A549 (cell line): ENCODE data around the gene MARCHF4.

Source experiments
- BHLHE40 ChIP-seq: IDR thresholded peaks from 2 replicates; pipeline ENCODE4 v1.6.1; 2012; ENCODE audit warnings: low read depth, low read length, inconsistent platforms
- HEYL ChIP-seq: fragments of 250-450 bp; sonication (Bioruptor Pico); IDR thresholded peaks from 2 replicates; pipeline ENCODE4 v1.8.0; 2021; ENCODE audit warnings: mild to moderate bottlenecking, moderate library complexity
- HOXB5 ChIP-seq: fragments of 250-450 bp; sonication (Bioruptor Pico); IDR thresholded peaks from 2 replicates; pipeline ENCODE4 v1.5.0; 2020; ENCODE audit warnings: mild to moderate bottlenecking, moderate library complexity
- JUN ChIP-seq, 2 experiments: fragments of >200 bp; sonication (Bioruptor Twin); formaldehyde crosslinking; IDR thresholded peaks; 2 replicates in 1 of 2; 3 replicates in 1 of 2; pipeline ENCODE4 v1.6.1; 2016 to 2017
- MYC ChIP-seq: IDR thresholded peaks from 2 replicates; pipeline ENCODE4 v1.6.1; 2012; ENCODE audit warnings: mild to moderate bottlenecking, inconsistent platforms, low read length, improper control_type of control experiment, borderline replicate concordance
- POLR2A ChIP-seq: IDR thresholded peaks from 2 replicates; pipeline ENCODE4 v1.6.1; 2012; ENCODE audit warnings: mild to moderate bottlenecking, low read length
- RAD21 ChIP-seq, 2 experiments: fragments of >200 bp in 1 of 2; sonication (Bioruptor Twin) in 1 of 2; formaldehyde crosslinking in 1 of 2; IDR thresholded peaks in 1 of 2; conservative IDR thresholded peaks in 1 of 2; 2 replicates in 1 of 2; 3 replicates in 1 of 2; pipeline ENCODE4 v1.6.1; 2012 to 2018; ENCODE audit warnings: inconsistent platforms in 1 of 2
- RCOR1 ChIP-seq: fragments of 150-350 bp; IDR thresholded peaks from 2 replicates; pipeline ENCODE4 v1.6.1; 2014; ENCODE audit warnings: antibody characterized with exemption, low read length, low read depth
- RFX5 ChIP-seq: fragments of 450-650 bp; IDR thresholded peaks from 2 replicates; pipeline ENCODE4 v1.7.1; 2014; ENCODE audit warnings: antibody characterized with exemption, mild to moderate bottlenecking, moderate library complexity
- SMC3 ChIP-seq: fragments of >200 bp; sonication (Bioruptor Twin); formaldehyde crosslinking; IDR thresholded peaks from 3 replicates; pipeline ENCODE4 v1.6.1; 2018; ENCODE audit warnings: inconsistent platforms
- ZSCAN20 ChIP-seq: fragments of 250-450 bp; sonication (Bioruptor Pico); IDR thresholded peaks from 2 replicates; pipeline ENCODE4 v1.8.0; 2022; ENCODE audit warnings: mild to moderate bottlenecking, moderate library complexity
- TF ChIP-seq, protein P1 (sequence below): fragments of >200 bp; sonication (Bioruptor Twin); formaldehyde crosslinking; IDR thresholded peaks from 3 replicates; pipeline ENCODE4 v1.5.1; 2016
- TF ChIP-seq, protein P2 (sequence below): fragments of 200-600 bp; sonication (generic); IDR thresholded peaks from 2 replicates; pipeline ENCODE4 v1.6.1; 2016; ENCODE audit warnings: antibody characterized with exemption, mild to moderate bottlenecking, moderate library complexity
- TF ChIP-seq, protein P3 (sequence below): fragments of 250-450 bp; sonication (Bioruptor Pico); IDR thresholded peaks from 2 replicates; pipeline ENCODE4 v1.5.0; 2020; ENCODE audit warnings: low read depth, mild to moderate bottlenecking, moderate library complexity

DNA sequence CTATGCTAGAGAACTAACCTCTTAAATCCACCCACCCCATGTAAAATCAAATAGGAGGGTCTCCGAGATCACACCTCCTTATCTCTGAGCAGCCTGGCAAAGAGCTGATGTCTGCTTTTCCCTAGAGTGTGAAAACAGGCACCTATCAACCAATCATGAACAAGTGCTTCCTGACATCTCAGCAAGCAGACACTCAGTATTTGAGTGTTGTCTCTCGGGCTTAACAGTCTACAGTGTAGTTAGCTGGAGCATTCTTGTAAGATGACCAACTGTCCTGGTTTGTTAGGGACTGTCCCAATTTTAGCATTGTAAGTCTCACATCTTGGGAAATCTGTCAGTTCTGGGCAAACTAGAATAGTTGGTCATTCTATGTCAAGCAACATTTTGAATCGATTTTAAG, 26.4 kb downstream of the MARCHF4 start:
- TF ChIP-seq, protein P1, sequence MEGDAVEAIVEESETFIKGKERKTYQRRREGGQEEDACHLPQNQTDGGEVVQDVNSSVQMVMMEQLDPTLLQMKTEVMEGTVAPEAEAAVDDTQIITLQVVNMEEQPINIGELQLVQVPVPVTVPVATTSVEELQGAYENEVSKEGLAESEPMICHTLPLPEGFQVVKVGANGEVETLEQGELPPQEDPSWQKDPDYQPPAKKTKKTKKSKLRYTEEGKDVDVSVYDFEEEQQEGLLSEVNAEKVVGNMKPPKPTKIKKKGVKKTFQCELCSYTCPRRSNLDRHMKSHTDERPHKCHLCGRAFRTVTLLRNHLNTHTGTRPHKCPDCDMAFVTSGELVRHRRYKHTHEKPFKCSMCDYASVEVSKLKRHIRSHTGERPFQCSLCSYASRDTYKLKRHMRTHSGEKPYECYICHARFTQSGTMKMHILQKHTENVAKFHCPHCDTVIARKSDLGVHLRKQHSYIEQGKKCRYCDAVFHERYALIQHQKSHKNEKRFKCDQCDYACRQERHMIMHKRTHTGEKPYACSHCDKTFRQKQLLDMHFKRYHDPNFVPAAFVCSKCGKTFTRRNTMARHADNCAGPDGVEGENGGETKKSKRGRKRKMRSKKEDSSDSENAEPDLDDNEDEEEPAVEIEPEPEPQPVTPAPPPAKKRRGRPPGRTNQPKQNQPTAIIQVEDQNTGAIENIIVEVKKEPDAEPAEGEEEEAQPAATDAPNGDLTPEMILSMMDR: no peak
- TF ChIP-seq RCOR1: no peak
- no peak for TF ChIP-seq POLR2A
- TF ChIP-seq JUN (IDR thresholded peaks at IDR 0.05): no peak
- no peak for TF ChIP-seq HEYL (CRISPR knock-in tag)
- TF ChIP-seq BHLHE40: no peak
- no peak for TF ChIP-seq SMC3
- TF ChIP-seq, protein P2, sequence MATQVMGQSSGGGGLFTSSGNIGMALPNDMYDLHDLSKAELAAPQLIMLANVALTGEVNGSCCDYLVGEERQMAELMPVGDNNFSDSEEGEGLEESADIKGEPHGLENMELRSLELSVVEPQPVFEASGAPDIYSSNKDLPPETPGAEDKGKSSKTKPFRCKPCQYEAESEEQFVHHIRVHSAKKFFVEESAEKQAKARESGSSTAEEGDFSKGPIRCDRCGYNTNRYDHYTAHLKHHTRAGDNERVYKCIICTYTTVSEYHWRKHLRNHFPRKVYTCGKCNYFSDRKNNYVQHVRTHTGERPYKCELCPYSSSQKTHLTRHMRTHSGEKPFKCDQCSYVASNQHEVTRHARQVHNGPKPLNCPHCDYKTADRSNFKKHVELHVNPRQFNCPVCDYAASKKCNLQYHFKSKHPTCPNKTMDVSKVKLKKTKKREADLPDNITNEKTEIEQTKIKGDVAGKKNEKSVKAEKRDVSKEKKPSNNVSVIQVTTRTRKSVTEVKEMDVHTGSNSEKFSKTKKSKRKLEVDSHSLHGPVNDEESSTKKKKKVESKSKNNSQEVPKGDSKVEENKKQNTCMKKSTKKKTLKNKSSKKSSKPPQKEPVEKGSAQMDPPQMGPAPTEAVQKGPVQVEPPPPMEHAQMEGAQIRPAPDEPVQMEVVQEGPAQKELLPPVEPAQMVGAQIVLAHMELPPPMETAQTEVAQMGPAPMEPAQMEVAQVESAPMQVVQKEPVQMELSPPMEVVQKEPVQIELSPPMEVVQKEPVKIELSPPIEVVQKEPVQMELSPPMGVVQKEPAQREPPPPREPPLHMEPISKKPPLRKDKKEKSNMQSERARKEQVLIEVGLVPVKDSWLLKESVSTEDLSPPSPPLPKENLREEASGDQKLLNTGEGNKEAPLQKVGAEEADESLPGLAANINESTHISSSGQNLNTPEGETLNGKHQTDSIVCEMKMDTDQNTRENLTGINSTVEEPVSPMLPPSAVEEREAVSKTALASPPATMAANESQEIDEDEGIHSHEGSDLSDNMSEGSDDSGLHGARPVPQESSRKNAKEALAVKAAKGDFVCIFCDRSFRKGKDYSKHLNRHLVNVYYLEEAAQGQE: no peak
- TF ChIP-seq, protein P3, sequence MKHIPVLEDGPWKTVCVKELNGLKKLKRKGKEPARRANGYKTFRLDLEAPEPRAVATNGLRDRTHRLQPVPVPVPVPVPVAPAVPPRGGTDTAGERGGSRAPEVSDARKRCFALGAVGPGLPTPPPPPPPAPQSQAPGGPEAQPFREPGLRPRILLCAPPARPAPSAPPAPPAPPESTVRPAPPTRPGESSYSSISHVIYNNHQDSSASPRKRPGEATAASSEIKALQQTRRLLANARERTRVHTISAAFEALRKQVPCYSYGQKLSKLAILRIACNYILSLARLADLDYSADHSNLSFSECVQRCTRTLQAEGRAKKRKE (CRISPR knock-in tag): no peak
- TF ChIP-seq RFX5: no peak
- no peak for TF ChIP-seq HOXB5 (CRISPR knock-in tag)
- TF ChIP-seq MYC: no peak
- TF ChIP-seq RAD21 (conservative IDR thresholded peaks at IDR 0.05 in 1 of 2, IDR thresholded peaks at IDR 0.05 in 1 of 2): no peak
- no peak for TF ChIP-seq ZSCAN20 (CRISPR knock-in tag)
